ENCODE data around the gene PLEKHG4B. TPM values are rescaled to one million over a fixed set of nuclear protein-coding genes. Genes with fewer than 3 reads are reported as not detected.

Gene PLEKHG4B
- total RNA-seq, 1 experiment from 2014 or later = 51.4 TPM

GRCh38 chr5:158807-159447, 67.0 kb downstream of the PLEKHG4B start:
- TF ChIP-seq USF2 (CRISPR knock-in tag; IDR thresholded peaks at IDR 0.05) (no peak), ZNF317 (CRISPR knock-in tag; IDR thresholded peaks at IDR 0.05; ENCODE audit: borderline replicate concordance, low read depth) (no peak), ELF4 (CRISPR knock-in tag; IDR thresholded peaks at IDR 0.05; ENCODE audit: low read depth) (no peak), NFE2L1 (CRISPR knock-in tag; IDR thresholded peaks at IDR 0.05) (no peak)
- no peak for DNase-seq (ENCODE audit: low spot score)
- Mint-ChIP-seq H3K27me3 (ENCODE audit: low read depth) (no peaks in the 10 kb centered on the region), H3K27ac (peak overlapping the region; percentile 90), H3K9me3 (peaks cover 2% of the 10 kb centered on the region), H3K4me1 (peaks cover 13% of the 10 kb centered on the region), H3K36me3 (peaks cover 59% of the 10 kb centered on the region), H3K4me3 (no peak overlapping the region)
- POLR2A ChIA-PET = no interaction called here
- no peak for ATAC-seq
- CTCF ChIA-PET = interaction anchor here (0.9 kb wide), 1 partner anchor 10 kb away, joined by 3 read pairs; no protein-coding TSS in a partner anchor

DNA sequence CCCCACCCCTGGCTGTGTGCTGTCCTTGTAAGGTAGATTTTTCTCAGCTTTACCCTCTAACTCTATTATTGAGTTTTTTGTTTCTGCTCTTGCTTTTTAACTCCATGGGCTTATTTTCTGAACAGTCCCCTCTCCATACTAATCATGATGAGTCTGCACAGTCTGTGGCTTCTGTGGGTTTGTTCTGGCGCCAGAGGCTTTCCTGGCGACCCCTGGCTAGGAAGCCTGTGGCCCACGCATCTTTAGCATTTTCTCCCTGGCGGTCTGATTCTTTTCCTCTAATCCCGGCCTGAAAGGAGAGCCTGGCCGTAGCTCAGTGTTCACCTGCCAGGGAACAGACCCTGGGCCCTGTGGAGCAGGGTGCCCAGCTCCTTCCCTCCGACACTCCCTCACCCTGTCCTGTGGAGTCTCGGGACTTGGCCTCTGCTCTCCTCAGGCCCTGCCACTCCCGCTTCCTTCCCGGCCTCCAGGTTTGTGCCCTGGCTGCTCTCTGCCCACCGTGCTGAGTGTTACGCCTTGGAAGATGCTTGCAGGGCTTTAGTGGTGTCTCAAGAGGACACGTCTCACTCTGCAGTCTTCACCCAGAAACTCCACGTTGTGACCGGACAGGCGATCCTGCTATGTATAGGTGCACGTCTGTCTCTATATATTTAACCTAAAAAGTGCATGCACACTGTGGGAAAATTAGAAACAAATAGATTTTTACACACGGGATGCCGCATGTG, 67.6 kb downstream of the PLEKHG4B start:
- H3K4me1 Mint-ChIP-seq = peaks cover 13% of the 10 kb centered on the region
- ATAC-seq (no peak), DNase-seq (ENCODE audit: low spot score) (no peak)
- H3K9me3 Mint-ChIP-seq = peaks cover 9% of the 10 kb centered on the region
- TF ChIP-seq ZNF232 (CRISPR knock-in tag; IDR thresholded peaks at IDR 0.05) = no peak
- TF ChIP-seq, protein P1, sequence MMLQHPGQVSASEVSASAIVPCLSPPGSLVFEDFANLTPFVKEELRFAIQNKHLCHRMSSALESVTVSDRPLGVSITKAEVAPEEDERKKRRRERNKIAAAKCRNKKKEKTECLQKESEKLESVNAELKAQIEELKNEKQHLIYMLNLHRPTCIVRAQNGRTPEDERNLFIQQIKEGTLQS (CRISPR knock-in tag; conservative IDR thresholded peaks at IDR 0.05) = no peak
- no peak for TF ChIP-seq USF2 (CRISPR knock-in tag; IDR thresholded peaks at IDR 0.05)
- no peak for TF ChIP-seq GTF2I (CRISPR knock-in tag; conservative IDR thresholded peaks at IDR 0.05)
- no peak for TF ChIP-seq SOX15 (CRISPR knock-in tag; IDR thresholded peaks at IDR 0.05)
- TF ChIP-seq TEAD4 (CRISPR knock-in tag; IDR thresholded peaks at IDR 0.05) = no peak
- no peak for TF ChIP-seq ZNF281 (CRISPR knock-in tag; IDR thresholded peaks at IDR 0.05)
- TF ChIP-seq ZNF423 (CRISPR knock-in tag; IDR thresholded peaks at IDR 0.05) = no peak
- ChIA-PET CTCF (interaction anchor here (0.9 kb wide), 1 partner anchor 10 kb away, joined by 3 read pairs; no protein-coding TSS in a partner anchor), POLR2A (no interaction called here)
- H3K4me3 Mint-ChIP-seq = no peak overlapping the region
- peak overlapping the region; percentile 90 for H3K27ac Mint-ChIP-seq
- peaks cover 59% of the 10 kb centered on the region for H3K36me3 Mint-ChIP-seq
- H3K27me3 Mint-ChIP-seq (ENCODE audit: low read depth) = no peaks in the 10 kb centered on the region

DNA sequence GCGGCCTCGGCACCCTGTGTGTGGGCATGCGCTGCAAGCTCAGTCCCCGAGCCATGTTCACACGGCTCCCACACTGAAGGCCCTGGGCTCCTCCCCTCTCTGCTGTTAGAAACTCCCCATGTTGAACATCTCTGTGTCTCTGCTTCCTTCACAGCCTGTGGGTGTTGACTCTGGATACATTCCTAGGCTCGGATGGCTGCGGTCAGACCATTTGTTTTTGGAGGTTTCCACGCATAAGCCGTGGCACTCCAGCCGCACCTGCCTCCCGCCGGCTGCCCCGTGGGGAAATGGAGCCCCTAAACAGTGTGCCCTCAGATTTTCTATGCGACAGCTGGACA, 68.2 kb downstream of the PLEKHG4B start:
- H3K9me3 Mint-ChIP-seq = peaks cover 12% of the 10 kb centered on the region
- CTCF ChIA-PET = no interaction called here
- peaks cover 58% of the 10 kb centered on the region for H3K36me3 Mint-ChIP-seq
- peak overlapping the region; percentile 90; the same call in 1 of the 2 replicates for H3K27ac Mint-ChIP-seq
- no peak overlapping the region for H3K4me3 Mint-ChIP-seq
- DNase-seq (ENCODE audit: low spot score) (no peak), ATAC-seq (no peak)
- H3K27me3 Mint-ChIP-seq (ENCODE audit: low read depth) = no peaks in the 10 kb centered on the region
- POLR2A ChIA-PET = no interaction called here
- peaks cover 13% of the 10 kb centered on the region for H3K4me1 Mint-ChIP-seq
- TF ChIP-seq E2F5 (CRISPR knock-in tag; IDR thresholded peaks at IDR 0.05) (no peak), TEAD4 (CRISPR knock-in tag; IDR thresholded peaks at IDR 0.05) (no peak), USF2 (CRISPR knock-in tag; IDR thresholded peaks at IDR 0.05) (no peak), CDX4 (CRISPR knock-in tag; IDR thresholded peaks at IDR 0.05; ENCODE audit: borderline replicate concordance) (no peak), NR2C2 (CRISPR knock-in tag; IDR thresholded peaks at IDR 0.05) (no peak), ZBTB21 (CRISPR knock-in tag; IDR thresholded peaks at IDR 0.05; ENCODE audit: borderline replicate concordance) (no peak), HMGA2 (CRISPR knock-in tag; IDR thresholded peaks at IDR 0.05) (no peak), RORB (CRISPR knock-in tag; IDR thresholded peaks at IDR 0.05) (no peak), ZNF317 (CRISPR knock-in tag; IDR thresholded peaks at IDR 0.05; ENCODE audit: borderline replicate concordance, low read depth) (no peak), GTF2I (CRISPR knock-in tag; conservative IDR thresholded peaks at IDR 0.05) (no peak)
- TF ChIP-seq, protein P1 (CRISPR knock-in tag; conservative IDR thresholded peaks at IDR 0.05) = no peak
- TF ChIP-seq, protein P2, sequence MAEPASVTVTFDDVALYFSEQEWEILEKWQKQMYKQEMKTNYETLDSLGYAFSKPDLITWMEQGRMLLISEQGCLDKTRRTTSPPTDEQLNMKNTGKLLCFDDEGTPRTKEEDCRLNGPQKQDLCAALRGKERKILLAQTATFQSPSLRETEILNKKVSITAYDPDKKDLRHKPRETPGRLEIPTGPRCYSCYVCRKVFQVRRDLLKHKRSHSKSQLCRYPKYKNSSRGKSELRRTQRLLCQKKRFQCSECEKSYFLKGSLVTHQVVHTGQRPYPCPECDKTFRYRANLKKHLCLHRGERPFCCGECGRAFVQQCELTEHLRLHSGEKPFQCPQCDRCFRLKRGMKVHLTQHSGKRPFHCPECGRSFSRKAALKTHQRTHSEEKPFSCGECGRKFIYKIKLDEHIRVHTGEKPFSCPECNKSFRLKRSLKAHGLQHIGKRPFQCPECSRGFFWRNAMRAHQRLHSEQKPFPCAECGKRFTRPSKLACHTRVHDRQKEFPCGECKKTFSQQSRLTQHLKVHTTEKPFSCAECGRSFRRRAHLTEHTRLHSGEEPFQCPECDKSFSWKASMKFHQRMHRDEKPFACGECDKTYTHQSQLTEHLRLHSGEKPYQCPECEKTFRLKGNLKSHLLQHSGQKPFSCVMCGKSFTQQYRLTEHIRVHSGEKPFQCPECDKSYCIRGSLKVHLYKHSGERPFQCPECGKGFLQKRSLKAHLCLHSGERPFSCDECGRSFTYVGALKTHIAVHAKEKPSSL (CRISPR knock-in tag; conservative IDR thresholded peaks at IDR 0.05) = no peak
- TF ChIP-seq, protein P3, sequence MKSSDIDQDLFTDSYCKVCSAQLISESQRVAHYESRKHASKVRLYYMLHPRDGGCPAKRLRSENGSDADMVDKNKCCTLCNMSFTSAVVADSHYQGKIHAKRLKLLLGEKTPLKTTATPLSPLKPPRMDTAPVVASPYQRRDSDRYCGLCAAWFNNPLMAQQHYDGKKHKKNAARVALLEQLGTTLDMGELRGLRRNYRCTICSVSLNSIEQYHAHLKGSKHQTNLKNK (CRISPR knock-in tag; IDR thresholded peaks at IDR 0.05) = no peak

Data from WTC11 (cell line).